IMR-90 (cell line): ENCODE measurements around the gene ADAM12. TPM values are rescaled to one million over a fixed set of nuclear protein-coding genes. Genes with fewer than 3 reads are reported as not detected.

ENCODE experiments used
- ATAC-seq: fragments of 200-7000 bp; cut with Tn5 transposase; 2 replicates; pipeline ENCODE4 v1.9.1; 2020; ENCODE audit warnings: low read depth, mild to moderate bottlenecking, moderate library complexity
- BruUV-seq: library from RNA; stranded (reverse); fragments of 400-500 nt; replicated peaks from 2 replicates; lab custom pipeline; 2021; lab: Mats Ljungman, UMichigan
- CTCF ChIA-PET: fragments of 300-600 bp; formaldehyde crosslinking; extraction: SDS; loops from one replicate; lab custom pipeline; 2021; ENCODE audit warnings: antibody characterized with exemption; lab: Yijun Ruan, JAX
- POLR2A ChIA-PET: fragments of 300-600 bp; sonication (Branson Sonifier 250); formaldehyde crosslinking; loops from one replicate; lab custom pipeline; 2022; ENCODE audit warnings: antibody characterized with exemption; ENCODE audit not compliant: unreplicated experiment; lab: Charles Lee
- DNase-seq: peaks from one replicate; pipeline ENCODE4 v3.0.0; 2013
- H2AFZ ChIP-seq: replicated peaks from 2 replicates; pipeline ENCODE3; 2013; ENCODE audit warnings: low read length, mild to moderate bottlenecking; ENCODE audit not compliant: poor library complexity
- H2AK5ac ChIP-seq: 2 replicates; pipeline ENCODE4 v1.6.1; 2013; ENCODE audit warnings: low read depth, low read length, inconsistent platforms
- H2AK9ac ChIP-seq: replicated peaks from 2 replicates; pipeline ENCODE3; 2013; ENCODE audit warnings: mild to moderate bottlenecking, low read depth, low read length, moderate library complexity; ENCODE audit not compliant: poor library complexity
- H2BK120ac ChIP-seq: 2 replicates; pipeline ENCODE4 v1.6.1; 2013; ENCODE audit warnings: low read depth, low read length, inconsistent platforms
- H2BK15ac ChIP-seq: 3 replicates; pipeline ENCODE4 v1.6.1; 2013; ENCODE audit warnings: low read depth, low read length, inconsistent platforms
- H2BK20ac ChIP-seq: 2 replicates; pipeline ENCODE4 v1.6.1; 2013; ENCODE audit warnings: low read depth, mild to moderate bottlenecking, inconsistent platforms, low read length, moderate library complexity
- H2BK5ac ChIP-seq: 2 replicates; pipeline ENCODE4 v1.6.1; 2013; ENCODE audit warnings: mild to moderate bottlenecking, low read depth, low read length, inconsistent platforms; ENCODE audit not compliant: poor library complexity, severe bottlenecking
- H3K14ac ChIP-seq: replicated peaks from 2 replicates; pipeline ENCODE4 v1.6.1; 2013; ENCODE audit warnings: low read depth, low read length, inconsistent platforms
- H3K18ac ChIP-seq: 2 replicates; pipeline ENCODE4 v1.6.1; 2013; ENCODE audit warnings: low read depth, low read length, control low read depth
- H3K23ac ChIP-seq: 2 replicates; pipeline ENCODE4 v1.6.1; 2013; ENCODE audit warnings: low read depth, low read length, inconsistent platforms
- H3K27ac ChIP-seq: 2 replicates; pipeline ENCODE4 v1.5.1; 2013; ENCODE audit warnings: mild to moderate bottlenecking, control low read depth, low read length; ENCODE audit not compliant: insufficient read depth
- H3K27me3 ChIP-seq: 2 replicates; pipeline ENCODE4 v1.6.1; 2013; ENCODE audit warnings: low read length; ENCODE audit not compliant: control insufficient read depth, insufficient read depth
- H3K36me3 ChIP-seq: 2 replicates; pipeline ENCODE4 v1.6.1; 2013; ENCODE audit warnings: low read length, mixed read lengths; ENCODE audit not compliant: control insufficient read depth, insufficient read depth
- H3K4ac ChIP-seq: 2 replicates; pipeline ENCODE4 v1.6.1; 2013; ENCODE audit warnings: low read depth, low read length, inconsistent platforms
- H3K4me1 ChIP-seq: 2 replicates; pipeline ENCODE4 v1.6.1; 2013; ENCODE audit warnings: low read length, mixed read lengths; ENCODE audit not compliant: control insufficient read depth, insufficient read depth
- H3K4me2 ChIP-seq: 2 replicates; pipeline ENCODE4 v1.6.1; 2013; ENCODE audit warnings: low read depth, mild to moderate bottlenecking, control low read depth, low read length, moderate library complexity
- H3K4me3 ChIP-seq: 2 replicates; pipeline ENCODE4 v1.5.1; 2013; ENCODE audit warnings: low read depth, mild to moderate bottlenecking, control low read depth, low read length, moderate library complexity; ENCODE audit not compliant: insufficient read depth
- H3K56ac ChIP-seq: 2 replicates; pipeline ENCODE4 v1.6.1; 2013; ENCODE audit warnings: low read length, inconsistent platforms; ENCODE audit not compliant: insufficient read depth; ENCODE audit errors: extremely low read depth
- H3K79me1 ChIP-seq, 2 experiments: 2 replicates each; pipeline ENCODE4 v1.6.1; 2013; ENCODE audit warnings: low read length in 2 of 2, inconsistent platforms in 1 of 2, low read depth in 1 of 2
- H3K9ac ChIP-seq: 2 replicates; pipeline ENCODE4 v1.6.1; 2013; ENCODE audit warnings: low read depth, low read length, control low read depth
- H3K9me1 ChIP-seq: 2 replicates; pipeline ENCODE4 v1.6.1; 2013; ENCODE audit warnings: low read length, inconsistent platforms; ENCODE audit not compliant: insufficient read depth
- H3K9me3 ChIP-seq: 2 replicates; pipeline ENCODE4 v1.6.1; 2013; ENCODE audit warnings: low read length; ENCODE audit not compliant: control insufficient read depth, insufficient read depth
- H4K20me1 ChIP-seq: 2 replicates; pipeline ENCODE4 v1.6.1; 2013; ENCODE audit warnings: low read length, inconsistent platforms; ENCODE audit not compliant: insufficient read depth
- H4K5ac ChIP-seq: 2 replicates; pipeline ENCODE4 v1.6.1; 2013; ENCODE audit warnings: mild to moderate bottlenecking, low read depth, low read length, control low read depth
- H4K8ac ChIP-seq, 2 experiments: 2 replicates each; pipeline ENCODE4 v1.6.1; 2013; ENCODE audit warnings: low read depth in 2 of 2, low read length in 2 of 2, control low read depth in 1 of 2, inconsistent platforms in 1 of 2
- H4K91ac ChIP-seq: 2 replicates; pipeline ENCODE4 v1.6.1; 2013; ENCODE audit warnings: low read depth, low read length, inconsistent platforms; ENCODE audit not compliant: insufficient read depth
- BHLHE40 ChIP-seq: fragments of 150-350 bp; IDR thresholded peaks from 2 replicates; pipeline ENCODE4 v1.6.1; 2016; ENCODE audit warnings: mild to moderate bottlenecking, low read depth, low read length
- CEBPB ChIP-seq: IDR thresholded peaks from 2 replicates; pipeline ENCODE4 v1.6.1; 2012; ENCODE audit warnings: low read depth, low read length, improper control_type of control experiment
- CHD1 ChIP-seq: IDR thresholded peaks from 2 replicates; pipeline ENCODE4 v1.6.1; 2012; ENCODE audit warnings: low read depth, low read length, improper control_type of control experiment
- FOS ChIP-seq: fragments of 150-350 bp; IDR thresholded peaks from 2 replicates; pipeline ENCODE4 v1.6.1; 2016; ENCODE audit warnings: low read depth, low read length
- MAFK ChIP-seq: IDR thresholded peaks from 2 replicates; pipeline ENCODE4 v1.6.1; 2012; ENCODE audit warnings: low read depth, low read length, improper control_type of control experiment
- MAZ ChIP-seq: IDR thresholded peaks from 2 replicates; pipeline ENCODE4 v1.6.1; 2012; ENCODE audit warnings: low read depth, mild to moderate bottlenecking, low read length, improper control_type of control experiment, moderate library complexity, borderline replicate concordance
- MXI1 ChIP-seq: IDR thresholded peaks from 2 replicates; pipeline ENCODE4 v1.6.1; 2012; ENCODE audit warnings: low read depth, mild to moderate bottlenecking, low read length, moderate library complexity, borderline replicate concordance
- NFE2L2 ChIP-seq: fragments of 150-350 bp; IDR thresholded peaks from 2 replicates; pipeline ENCODE4 v1.6.1; 2016; ENCODE audit warnings: low read depth, mild to moderate bottlenecking, low read length
- POLR2A ChIP-seq: IDR thresholded peaks from 2 replicates; pipeline ENCODE4 v1.6.1; 2012; ENCODE audit warnings: mild to moderate bottlenecking, low read depth, low read length
- RAD21 ChIP-seq: IDR thresholded peaks from 2 replicates; pipeline ENCODE4 v1.6.1; 2012; ENCODE audit warnings: low read length, improper control_type of control experiment
- RCOR1 ChIP-seq: IDR thresholded peaks from 2 replicates; pipeline ENCODE4 v1.6.1; 2012; ENCODE audit warnings: mild to moderate bottlenecking, low read length, improper control_type of control experiment; ENCODE audit not compliant: insufficient replicate concordance
- RFX5 ChIP-seq: IDR thresholded peaks from 2 replicates; pipeline ENCODE4 v1.8.0; 2012; ENCODE audit warnings: low read depth, mild to moderate bottlenecking, low read length, moderate library complexity
- SMC3 ChIP-seq: fragments of 150-350 bp; IDR thresholded peaks from 2 replicates; pipeline ENCODE4 v1.6.1; 2016; ENCODE audit warnings: low read depth, mild to moderate bottlenecking, antibody characterized with exemption, low read length, moderate library complexity
- WGBS, 2 experiments: methylation state at CpG; one replicate each; pipeline versions ENCODE4 v1.1.5 to v1.1.7; 2013; ENCODE audit warnings: missing lambda C conversion rate in 2 of 2; ENCODE audit not compliant: insufficient read length in 1 of 2; ENCODE audit errors: extremely low coverage in 2 of 2; 5-methylcytosine and 5-hydroxymethylcytosine counted together
- dilution Hi-C: fragments of 300-500 bp; cut with HindIII; formaldehyde crosslinking; loops from one replicate; pipeline ENCODE4 v1.14.3; 2018; ENCODE audit warnings: low sequenced_read_pairs; ENCODE audit not compliant: unreplicated experiment
- in situ Hi-C: fragments of 300-500 bp; cut with MboI; formaldehyde crosslinking; loops from 3 replicates; pipeline ENCODE4 v1.14.3; 2019; ENCODE audit warnings: low sequenced_read_pairs, inconsistent platforms, mixed read lengths
- intact Hi-C: fragments of 100-400 bp; cut with micrococcal nuclease; formaldehyde crosslinking; loops from 2 replicates; pipeline ENCODE4 v1.10.0; 2022
- polyA plus RNA-seq, 3 experiments: library from polyadenylated mRNA; depleted of rRNA; stranded (reverse); fragments of >200 nt; gene quantifications; 2 replicates each; pipeline ENCODE4 v1.2.3, GENCODE V29; 2012; ENCODE audit warnings: low replicate concordance in 1 of 3
- total RNA-seq: library from RNA; depleted of rRNA; stranded (reverse); fragments of >200 nt; gene quantifications from 2 replicates; pipeline ENCODE4 v1.2.3, GENCODE V29; 2012
- TF ChIP-seq, protein P1 (sequence below): fragments of 150-350 bp; IDR thresholded peaks from 2 replicates; pipeline ENCODE4 v1.6.1; 2017; ENCODE audit warnings: mild to moderate bottlenecking, antibody characterized with exemption, low read length, low read depth
- TF ChIP-seq, protein P2 (sequence below): fragments of 150-350 bp; IDR thresholded peaks from 2 replicates; pipeline ENCODE4 v1.6.1; 2016; ENCODE audit warnings: low read depth, mild to moderate bottlenecking, low read length, moderate library complexity, borderline replicate concordance
- TF ChIP-seq, protein P3 (sequence below): conservative IDR thresholded peaks from 2 replicates; pipeline ENCODE4 v1.5.1; 2012; ENCODE audit warnings: mild to moderate bottlenecking, low read depth, low read length, improper control_type of control experiment

Gene ADAM12
- total and polyA plus RNA-seq, 2 of the 4 experiments (the other 2 are of a cell fraction), result 9.6 to 10.2 TPM

DNA sequence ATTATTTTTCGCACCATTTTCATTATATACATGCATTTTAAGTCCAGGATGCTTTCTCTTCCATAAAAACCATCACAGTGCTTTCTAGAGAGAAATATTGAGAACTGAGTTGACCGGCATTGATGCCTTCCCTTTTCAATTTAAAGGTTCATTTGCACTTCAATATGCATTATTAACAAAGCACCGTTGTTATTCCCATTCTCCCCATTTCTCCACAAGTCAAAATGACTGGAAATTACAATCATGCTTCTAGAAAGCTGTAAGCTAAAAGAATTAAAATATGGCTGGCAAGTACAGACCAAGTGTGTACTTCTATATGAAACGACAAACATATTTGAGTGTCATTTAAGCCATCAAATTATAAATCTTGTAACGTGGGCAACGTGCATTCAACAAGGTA is 272.4 kb downstream of the ADAM12 start:
- H2AK5ac ChIP-seq, result no peak overlapping the region
- CTCF ChIA-PET, result interaction anchor here (0.5 kb wide), 1 partner anchor 25 kb away, joined by 3 read pairs; no protein-coding TSS in a partner anchor
- no peak for ATAC-seq

More for the DNA sequence above, 272.4 kb downstream of the ADAM12 start:
- POLR2A ChIA-PET, result no interaction called here
- H3K14ac ChIP-seq, result no peak overlapping the region
- H3K23ac ChIP-seq, result no peak overlapping the region
- H3K4me3 ChIP-seq, result no peak overlapping the region
- H3K27ac ChIP-seq, result no peak overlapping the region
- 0 out of 2 replicates have a peak, but pooled peaks cover 5% of the 10 kb centered on the region for H3K9me1 ChIP-seq
- no peaks in the 10 kb centered on the region for H3K9me3 ChIP-seq
- no peak overlapping the region for H2AFZ ChIP-seq
- no peaks in the 10 kb centered on the region for H3K27me3 ChIP-seq
- no peak overlapping the region for H2BK15ac ChIP-seq
- no peaks in the 10 kb centered on the region for H3K79me1 ChIP-seq
- TF ChIP-seq MAFK (no peak), MXI1 (no peak), RFX5 (no peak), FOS (no peak), CEBPB (no peak), POLR2A (no peak), BHLHE40 (no peak), CHD1 (no peak), RCOR1 (no peak), NFE2L2 (no peak), SMC3 (no peak), RAD21 (no peak), MAZ (no peak)
- TF ChIP-seq, protein P1, sequence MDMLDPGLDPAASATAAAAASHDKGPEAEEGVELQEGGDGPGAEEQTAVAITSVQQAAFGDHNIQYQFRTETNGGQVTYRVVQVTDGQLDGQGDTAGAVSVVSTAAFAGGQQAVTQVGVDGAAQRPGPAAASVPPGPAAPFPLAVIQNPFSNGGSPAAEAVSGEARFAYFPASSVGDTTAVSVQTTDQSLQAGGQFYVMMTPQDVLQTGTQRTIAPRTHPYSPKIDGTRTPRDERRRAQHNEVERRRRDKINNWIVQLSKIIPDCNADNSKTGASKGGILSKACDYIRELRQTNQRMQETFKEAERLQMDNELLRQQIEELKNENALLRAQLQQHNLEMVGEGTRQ, result no peak
- TF ChIP-seq, protein P2, sequence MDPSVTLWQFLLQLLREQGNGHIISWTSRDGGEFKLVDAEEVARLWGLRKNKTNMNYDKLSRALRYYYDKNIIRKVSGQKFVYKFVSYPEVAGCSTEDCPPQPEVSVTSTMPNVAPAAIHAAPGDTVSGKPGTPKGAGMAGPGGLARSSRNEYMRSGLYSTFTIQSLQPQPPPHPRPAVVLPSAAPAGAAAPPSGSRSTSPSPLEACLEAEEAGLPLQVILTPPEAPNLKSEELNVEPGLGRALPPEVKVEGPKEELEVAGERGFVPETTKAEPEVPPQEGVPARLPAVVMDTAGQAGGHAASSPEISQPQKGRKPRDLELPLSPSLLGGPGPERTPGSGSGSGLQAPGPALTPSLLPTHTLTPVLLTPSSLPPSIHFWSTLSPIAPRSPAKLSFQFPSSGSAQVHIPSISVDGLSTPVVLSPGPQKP, result no peak
- TF ChIP-seq, protein P3, sequence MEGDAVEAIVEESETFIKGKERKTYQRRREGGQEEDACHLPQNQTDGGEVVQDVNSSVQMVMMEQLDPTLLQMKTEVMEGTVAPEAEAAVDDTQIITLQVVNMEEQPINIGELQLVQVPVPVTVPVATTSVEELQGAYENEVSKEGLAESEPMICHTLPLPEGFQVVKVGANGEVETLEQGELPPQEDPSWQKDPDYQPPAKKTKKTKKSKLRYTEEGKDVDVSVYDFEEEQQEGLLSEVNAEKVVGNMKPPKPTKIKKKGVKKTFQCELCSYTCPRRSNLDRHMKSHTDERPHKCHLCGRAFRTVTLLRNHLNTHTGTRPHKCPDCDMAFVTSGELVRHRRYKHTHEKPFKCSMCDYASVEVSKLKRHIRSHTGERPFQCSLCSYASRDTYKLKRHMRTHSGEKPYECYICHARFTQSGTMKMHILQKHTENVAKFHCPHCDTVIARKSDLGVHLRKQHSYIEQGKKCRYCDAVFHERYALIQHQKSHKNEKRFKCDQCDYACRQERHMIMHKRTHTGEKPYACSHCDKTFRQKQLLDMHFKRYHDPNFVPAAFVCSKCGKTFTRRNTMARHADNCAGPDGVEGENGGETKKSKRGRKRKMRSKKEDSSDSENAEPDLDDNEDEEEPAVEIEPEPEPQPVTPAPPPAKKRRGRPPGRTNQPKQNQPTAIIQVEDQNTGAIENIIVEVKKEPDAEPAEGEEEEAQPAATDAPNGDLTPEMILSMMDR, result no peak
- no peak overlapping the region for H4K91ac ChIP-seq
- no peaks in the 10 kb centered on the region for H4K20me1 ChIP-seq
- H3K4ac ChIP-seq, result no peak overlapping the region
- intact Hi-C loops, result no loop called here
- H3K9ac ChIP-seq, result no peak overlapping the region
- no peak overlapping the region for H2BK5ac ChIP-seq
- 67% methylated on average over 3 of the region's 6 CpGs; no CpG with 5 or more reads in 1 of the 2 experiments for WGBS, 2 experiments
- H3K4me1 ChIP-seq, result 0 out of 2 replicates have a peak, but pooled peaks cover 2% of the 10 kb centered on the region
- in situ Hi-C loops, result no loop called here
- H2AK9ac ChIP-seq, result no peak overlapping the region
- DNase-seq, result no peak
- no peak overlapping the region for H4K8ac ChIP-seq
- no peak overlapping the region for H4K5ac ChIP-seq
- no peak overlapping the region for H2BK20ac ChIP-seq
- H3K56ac ChIP-seq, result no peak overlapping the region
- BruUV-seq, result no TSS peak
- H3K36me3 ChIP-seq, result no peaks in the 10 kb centered on the region
- H3K4me2 ChIP-seq, result no peak overlapping the region
- no peak overlapping the region for H3K18ac ChIP-seq
- no peak overlapping the region for H2BK120ac ChIP-seq
- dilution Hi-C loops, result no loop called here
